Measurements from ENCODE around the gene SCARF1. TPM values are rescaled to one million over a fixed set of nuclear protein-coding genes. Genes with fewer than 3 reads are reported as not detected.
"Not testable (repeated sequence)": the region's sequence is repeated elsewhere in the genome, so short reads cannot be mapped to it uniquely, and the experiment has no call there.

The SCARF1 gene
- total RNA-seq, 2 experiments from 2014 or later = 0.19 to 0.29 TPM

- Histone ChIP-seq H3K9me3 (ENCODE audit: low read length) (no peaks in the 10 kb centered on the region), H3K36me3 (ENCODE audit: insufficient read depth, low read length) (peaks cover 99% of the 10 kb centered on the region), H3K79me2 (ENCODE audit: insufficient read depth, low read depth, low read length) (no peaks in the 10 kb centered on the region), H4K20me1 (ENCODE audit: insufficient read depth, low read length) (no peaks in the 10 kb centered on the region), H3K27ac (ENCODE audit: low read depth, low read length, poor library complexity, severe bottlenecking) (no peak overlapping the region), H3K4me1 (ENCODE audit: insufficient read depth, low read length, poor library complexity, severe bottlenecking) (no peaks in the 10 kb centered on the region), H3K4me3 (ENCODE audit: low read depth, low read length, poor library complexity, severe bottlenecking) (no peak overlapping the region), H3K4me2 (ENCODE audit: low read length) (no peak overlapping the region), H3K9me2 (ENCODE audit: insufficient read depth, low read length) (no peaks in the 10 kb centered on the region), H2AFZ (ENCODE audit: low read length) (no peak overlapping the region)
- ChIA-PET CTCF (ENCODE audit: unreplicated experiment) (interaction anchor here (0.5 kb wide), 1 partner anchor 21 kb away, joined by 3 read pairs; no protein-coding TSS in a partner anchor), POLR2A (no interaction called here)
- TSS peak; percentile 27 for BruUV-seq (replicated peaks)
- TF ChIP-seq CTCF (conservative IDR thresholded peaks at IDR 0.05; ENCODE audit: low read length) (no peak), EZH2phosphoT487 (IDR thresholded peaks at IDR 0.05; ENCODE audit: borderline replicate concordance, low read depth, low read length) (no peak)
- DNase-seq (ENCODE audit: low spot score) = no peak
- intact Hi-C loops (cut with micrococcal nuclease; ENCODE audit: unreplicated experiment) = no loop called here
Measured at GRCh38 chr17:1673041-1673785, 27.7 kb upstream of the SCARF1 start.

GRCh38 chr17:1663934-1664333 is 18.4 kb upstream of the SCARF1 start:
- H2AFZ ChIP-seq (ENCODE audit: low read length); H3K4me1 ChIP-seq (ENCODE audit: insufficient read depth, low read length, poor library complexity, severe bottlenecking); H3K27ac ChIP-seq (ENCODE audit: low read depth, low read length, poor library complexity, severe bottlenecking); H3K4me3 ChIP-seq (ENCODE audit: low read depth, low read length, poor library complexity, severe bottlenecking); DNase-seq (ENCODE audit: low spot score); H3K79me2 ChIP-seq (ENCODE audit: insufficient read depth, low read depth, low read length); BruUV-seq (replicated peaks); H3K9me3 ChIP-seq (ENCODE audit: low read length); H3K9me2 ChIP-seq (ENCODE audit: insufficient read depth, low read length); H4K20me1 ChIP-seq (ENCODE audit: insufficient read depth, low read length); H3K4me2 ChIP-seq (ENCODE audit: low read length); intact Hi-C loops (cut with micrococcal nuclease; ENCODE audit: unreplicated experiment): not testable (repeated sequence)
- ChIA-PET CTCF (ENCODE audit: unreplicated experiment) (interaction anchor here (1.2 kb wide), 1 partner anchor 15 kb away, joined by 3 read pairs; the partner anchor contains the start of gene RILP), POLR2A (interaction anchor here (0.6 kb wide), 1 partner anchor 57 kb away, joined by 3 read pairs; no protein-coding TSS in a partner anchor)
- peaks cover 99% of the 10 kb centered on the region for H3K36me3 ChIP-seq (ENCODE audit: insufficient read depth, low read length)

- Histone ChIP-seq H3K9me2 (ENCODE audit: insufficient read depth, low read length) (no peaks in the 10 kb centered on the region), H3K36me3 (ENCODE audit: insufficient read depth, low read length) (peaks cover 99% of the 10 kb centered on the region), H2AFZ (ENCODE audit: low read length) (no peak overlapping the region), H3K4me2 (ENCODE audit: low read length) (no peak overlapping the region), H3K27ac (ENCODE audit: low read depth, low read length, poor library complexity, severe bottlenecking) (no peak overlapping the region), H3K79me2 (ENCODE audit: insufficient read depth, low read depth, low read length) (peaks cover 5% of the 10 kb centered on the region; the same call in 1 of the 2 replicates), H3K4me3 (ENCODE audit: low read depth, low read length, poor library complexity, severe bottlenecking) (no peak overlapping the region), H4K20me1 (ENCODE audit: insufficient read depth, low read length) (no peaks in the 10 kb centered on the region), H3K4me1 (ENCODE audit: insufficient read depth, low read length, poor library complexity, severe bottlenecking) (no peaks in the 10 kb centered on the region), H3K9me3 (ENCODE audit: low read length) (no peaks in the 10 kb centered on the region)
- ChIA-PET POLR2A (no interaction called here), CTCF (ENCODE audit: unreplicated experiment) (no interaction called here)
- DNase-seq (ENCODE audit: low spot score) = no peak
- intact Hi-C loops (cut with micrococcal nuclease; ENCODE audit: unreplicated experiment) = no loop called here
- TF ChIP-seq EZH2phosphoT487 (IDR thresholded peaks at IDR 0.05; ENCODE audit: borderline replicate concordance, low read depth, low read length) (no peak), CTCF (conservative IDR thresholded peaks at IDR 0.05; ENCODE audit: low read length) (no peak)
- BruUV-seq (replicated peaks) = TSS peak; percentile 93
Measured at GRCh38 chr17:1661045-1661444, 15.5 kb upstream of the SCARF1 start.

All from OCI-LY7 (cell line).